ENCODE measurements around the gene DMRTB1.

Gene DMRTB1

DNA sequence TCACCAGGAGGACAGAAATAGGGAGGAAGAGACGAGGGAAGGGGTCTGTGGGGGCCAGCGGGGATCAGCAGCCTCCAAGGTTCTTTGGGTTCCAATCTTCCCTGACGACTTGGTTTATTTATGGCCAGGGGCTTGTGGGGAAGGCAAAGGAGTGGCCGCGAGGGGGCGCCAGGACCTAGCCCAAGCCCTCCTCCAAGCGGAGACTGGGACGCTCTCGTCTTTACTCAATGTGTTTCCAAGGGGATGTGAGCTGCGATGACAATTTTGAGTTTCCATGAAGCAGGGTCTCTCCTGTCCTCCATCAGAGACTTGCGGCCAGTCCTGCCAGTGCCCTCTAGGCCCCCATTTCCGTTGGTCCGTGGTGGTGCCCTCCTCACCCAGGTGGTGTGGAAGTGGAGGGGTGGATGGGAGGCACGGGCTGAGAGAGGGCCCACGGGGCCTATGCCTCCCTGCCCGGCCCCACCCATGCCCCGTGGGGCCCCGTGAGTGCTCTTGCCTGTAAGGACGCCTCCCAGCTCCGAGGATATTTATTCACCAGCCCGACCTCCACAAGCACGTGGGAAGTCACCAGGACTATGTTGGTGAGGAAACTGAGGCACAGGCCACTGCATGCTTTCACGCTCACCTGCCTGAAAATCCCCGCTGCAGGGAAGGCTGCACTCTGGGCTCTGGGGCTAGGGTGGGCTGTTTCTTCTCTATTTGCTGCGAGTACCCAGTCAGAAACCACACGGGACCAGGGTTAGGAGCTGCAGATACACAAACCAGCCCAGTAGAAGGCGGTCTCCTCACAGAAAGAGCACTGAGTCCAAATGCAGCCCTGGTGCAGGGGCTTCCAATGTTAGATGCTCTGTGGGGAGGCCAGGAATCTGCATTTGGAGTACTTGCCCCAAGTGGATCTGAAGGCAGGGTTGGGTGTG, 26.5 kb downstream of the DMRTB1 start:
- peak; percentile 24 for DNase-seq (ENCODE audit: low read depth)

DNA sequence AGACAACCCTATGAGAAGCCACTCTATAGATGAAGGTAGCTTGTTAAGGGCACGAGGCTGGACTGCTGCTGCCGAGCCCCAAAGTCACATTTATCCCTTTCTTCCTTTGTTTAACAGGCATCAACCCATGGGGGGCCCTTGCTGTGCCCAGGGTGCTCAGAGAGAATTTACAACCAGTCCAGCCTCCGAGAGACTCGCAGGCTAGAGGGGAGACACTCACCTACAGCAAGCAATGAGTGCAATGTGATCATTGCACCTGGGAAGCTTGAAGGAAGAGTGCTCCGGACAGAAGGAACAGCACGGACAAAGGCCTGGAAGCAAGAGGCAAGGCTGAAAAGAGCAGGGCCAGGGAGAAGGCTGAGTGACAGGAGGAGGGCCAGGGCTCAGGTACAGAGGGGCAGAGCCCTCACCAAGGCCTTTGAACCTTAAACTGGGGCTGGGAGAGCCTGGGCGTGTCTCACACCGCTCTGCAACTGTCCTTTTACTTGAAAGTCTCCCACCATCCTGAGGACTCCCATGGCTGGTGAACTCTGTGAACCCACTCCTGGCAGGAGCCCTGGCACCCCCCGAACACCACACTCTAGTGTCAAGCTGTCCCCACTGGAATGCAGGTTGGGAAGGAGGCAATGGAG, 27.3 kb downstream of the DMRTB1 start:
- no peak for DNase-seq (ENCODE audit: low read depth)

- DNase-seq (ENCODE audit: low read depth) = no peak
These were observed 31.2 kb downstream of the DMRTB1 start for GRCh38 chr1:53490351-53490750.

GRCh38 chr1:53495633-53496345, 36.6 kb downstream of the DMRTB1 start:
- no peak for DNase-seq (ENCODE audit: low read depth)

DNA sequence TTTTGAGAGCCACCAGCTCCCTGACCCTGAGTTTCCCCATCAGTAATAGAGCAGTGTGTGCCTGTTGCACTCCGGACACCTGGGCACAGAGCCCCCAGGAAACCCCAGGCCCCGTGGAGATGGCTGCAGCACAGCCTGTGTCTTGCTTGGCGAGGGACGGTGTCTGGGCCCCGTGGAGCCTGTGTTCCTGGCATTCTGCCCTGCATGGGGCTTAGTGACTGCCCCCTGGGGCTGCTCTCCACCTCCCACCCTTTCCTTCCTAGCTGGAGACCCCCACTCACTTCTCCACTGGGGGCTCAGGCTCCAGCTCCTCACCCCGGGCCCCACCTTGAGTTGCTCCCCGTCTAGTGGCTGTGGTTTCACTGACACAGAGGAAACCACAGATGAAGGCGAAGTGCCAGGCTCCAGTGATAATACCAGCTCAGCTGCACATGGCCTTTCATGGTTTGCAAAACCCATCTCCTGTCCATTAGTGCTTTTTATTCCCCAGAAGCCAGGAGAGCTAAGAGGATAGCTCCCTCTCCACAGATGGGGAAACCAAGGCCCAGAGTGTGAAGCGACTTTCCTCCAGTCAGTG, 39.4 kb downstream of the DMRTB1 start:
- DNase-seq (ENCODE audit: low read depth) = no peak

GRCh38 chr1:53499257-53500203, 40.3 kb downstream of the DMRTB1 start:
- no peak for DNase-seq (ENCODE audit: low read depth)

DNA sequence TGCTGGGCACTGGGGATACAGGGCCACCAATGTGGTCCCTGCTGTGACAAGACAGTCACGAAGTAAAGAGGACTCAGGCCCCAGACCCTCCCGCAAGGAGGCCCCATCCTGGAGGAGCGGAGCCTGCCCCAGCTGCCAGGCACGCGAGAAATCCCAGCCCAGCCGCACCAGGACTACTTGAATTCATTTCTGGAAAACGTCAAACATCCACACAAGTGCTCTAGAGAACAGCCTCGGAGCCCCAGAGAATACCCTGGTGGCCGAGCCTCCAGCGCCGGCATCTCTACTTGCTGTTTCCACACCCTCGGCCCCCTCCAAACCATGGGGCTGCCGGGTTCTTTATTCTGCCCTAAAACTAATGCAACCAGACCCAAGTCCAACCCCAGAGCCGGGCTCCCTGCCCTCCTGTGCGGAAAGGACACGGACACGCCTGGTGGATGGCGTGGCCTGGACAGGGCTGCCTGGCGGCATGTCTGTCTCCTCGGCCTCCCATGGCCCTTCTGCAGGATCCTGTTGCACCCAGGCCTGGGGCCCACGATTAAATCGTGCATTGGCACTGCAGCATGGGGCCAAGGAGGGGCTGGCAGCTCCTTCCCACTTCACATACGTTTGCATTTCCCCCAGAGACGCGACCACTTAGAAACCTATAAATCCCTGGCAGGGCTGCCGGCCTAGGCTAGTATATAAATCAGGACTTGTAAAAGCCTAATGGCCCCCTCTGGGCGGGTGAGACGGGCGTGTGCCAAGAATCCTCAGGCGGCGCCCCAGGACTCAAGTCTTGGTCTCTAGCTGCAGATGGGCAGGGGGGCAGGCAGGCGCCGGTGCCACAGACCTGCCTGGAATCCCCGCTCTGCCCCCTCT, 41.2 kb downstream of the DMRTB1 start:
- no peak for DNase-seq (ENCODE audit: low read depth)

DNA sequence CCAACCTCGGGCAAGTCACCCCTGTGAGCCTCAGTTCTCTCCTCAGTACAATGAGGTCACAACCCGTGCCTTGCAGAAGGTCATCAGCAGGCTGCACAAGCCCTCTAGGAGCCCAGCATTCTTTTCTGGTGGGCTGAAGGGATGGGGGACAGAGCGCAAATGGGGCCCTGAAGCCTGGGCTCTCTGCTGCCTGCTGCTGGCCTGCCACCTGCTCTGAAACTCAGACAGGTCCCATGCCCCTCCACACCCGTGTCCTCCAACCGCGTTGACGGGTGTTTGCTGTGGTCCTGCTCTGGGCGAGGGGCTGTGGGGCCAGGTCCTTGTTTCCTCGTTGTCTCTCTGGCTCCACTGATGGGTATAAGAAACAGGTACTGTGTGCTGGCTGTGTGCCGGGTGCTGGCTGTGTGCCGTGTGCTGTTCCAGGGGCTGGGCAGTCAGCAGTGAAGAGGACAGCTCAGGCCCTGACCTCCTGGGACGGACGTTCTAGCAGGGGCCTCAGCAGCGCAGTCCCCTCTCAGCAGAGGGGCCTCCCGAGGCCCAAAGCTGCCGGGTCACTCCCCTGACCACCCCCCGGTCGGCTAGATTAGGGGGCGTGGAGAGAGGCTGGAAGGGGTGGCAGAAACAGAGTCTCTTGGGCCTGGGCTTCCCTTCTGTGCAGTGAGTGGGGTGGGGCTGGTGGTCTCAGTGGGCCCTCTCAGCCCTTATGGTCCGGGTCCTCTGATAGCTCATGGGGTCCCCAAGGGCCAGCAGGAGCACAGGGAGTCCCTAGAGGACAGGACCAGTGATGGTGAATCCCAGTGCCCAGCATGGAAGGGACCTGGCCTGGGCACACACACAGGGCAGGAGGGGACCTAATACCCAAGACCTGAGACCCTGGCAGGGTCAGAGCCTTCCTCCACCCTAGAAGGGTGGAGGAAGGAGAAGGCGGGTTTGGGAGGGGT, 42.1 kb downstream of the DMRTB1 start:
- DNase-seq (ENCODE audit: low read depth) = no peak

DNA sequence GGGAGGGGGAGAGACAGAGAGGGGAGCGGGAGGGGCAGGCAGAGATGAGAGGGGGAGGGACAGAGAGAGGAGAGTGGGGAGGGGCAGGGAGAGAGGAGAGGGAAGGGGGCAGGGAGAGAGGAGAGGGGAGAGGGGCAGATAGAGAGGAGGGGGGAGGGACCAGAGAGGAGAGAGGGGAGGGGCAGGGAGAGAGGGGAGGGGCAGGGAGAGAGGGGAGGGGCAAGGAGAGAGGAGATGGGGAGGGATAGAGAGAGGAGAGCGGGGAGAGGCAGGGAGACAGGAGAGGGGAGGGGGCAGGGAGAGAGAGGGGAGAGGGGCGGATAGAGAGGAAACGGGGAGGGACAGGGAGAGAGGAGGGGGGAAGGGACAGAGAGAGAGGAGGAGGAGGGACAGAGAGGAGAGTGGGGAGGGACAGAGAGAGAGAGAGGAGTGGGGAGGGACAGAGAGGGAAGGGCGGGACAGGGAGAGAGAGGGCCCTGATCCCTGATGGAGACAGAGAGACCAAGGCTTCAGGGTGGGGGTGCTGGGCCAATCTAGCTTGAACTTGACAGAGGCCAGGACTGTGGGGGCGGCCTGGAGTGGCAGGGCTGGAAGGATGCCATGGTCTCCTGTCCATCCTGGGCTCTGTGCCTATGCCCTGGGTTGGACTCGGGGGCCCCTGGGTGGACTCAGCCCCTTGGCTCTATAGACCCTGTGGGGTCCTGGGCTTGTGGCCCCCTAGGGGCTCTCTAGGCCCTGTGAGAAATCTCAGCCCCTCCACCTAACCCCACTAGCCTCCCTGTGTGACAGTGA, 43.6 kb downstream of the DMRTB1 start:
- DNase-seq (ENCODE audit: low read depth) = no peak

DNA sequence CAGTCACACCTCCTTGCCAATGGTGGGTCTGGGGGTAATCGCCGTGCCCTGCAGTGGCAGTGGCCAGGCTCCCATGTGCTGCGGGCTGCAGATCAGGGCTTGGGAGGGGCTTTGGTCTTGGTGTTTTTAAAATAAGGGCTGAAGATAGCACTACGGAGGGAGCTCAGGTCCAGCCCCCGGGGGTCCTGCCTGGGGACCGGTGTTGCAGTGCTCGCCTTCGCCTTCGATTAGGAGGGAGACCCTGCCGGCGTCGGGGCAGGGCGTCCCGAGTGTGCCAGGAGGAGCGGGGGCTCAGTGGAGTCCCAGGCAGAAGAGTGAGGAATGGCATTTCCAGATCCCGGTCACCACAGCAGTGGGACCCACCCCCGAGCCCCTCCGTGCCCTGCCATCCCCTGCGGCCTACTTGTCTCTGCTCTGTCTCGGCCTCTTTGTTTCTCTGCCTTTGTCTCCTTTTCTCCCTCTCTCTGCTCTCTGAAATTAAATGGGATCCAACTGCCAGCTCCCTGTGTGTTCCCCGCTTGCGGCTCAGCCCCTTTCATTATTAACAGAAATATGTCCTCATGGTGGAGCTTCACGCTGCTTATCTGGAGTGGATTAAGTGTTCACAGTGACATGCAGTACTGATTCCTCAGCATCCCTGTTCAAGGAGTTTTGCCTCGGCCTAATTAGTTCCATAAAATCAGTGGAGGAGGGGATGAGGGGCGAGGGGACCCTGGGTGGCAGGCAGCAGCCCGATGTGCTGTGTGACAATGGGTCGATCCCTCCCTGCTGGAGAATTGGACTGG, 44.4 kb downstream of the DMRTB1 start:
- no peak for DNase-seq (ENCODE audit: low read depth)

- DNase-seq (ENCODE audit: low read depth) = no peak
These were observed 45.7 kb downstream of the DMRTB1 start for GRCh38 chr1:53504901-53505300.

DNA sequence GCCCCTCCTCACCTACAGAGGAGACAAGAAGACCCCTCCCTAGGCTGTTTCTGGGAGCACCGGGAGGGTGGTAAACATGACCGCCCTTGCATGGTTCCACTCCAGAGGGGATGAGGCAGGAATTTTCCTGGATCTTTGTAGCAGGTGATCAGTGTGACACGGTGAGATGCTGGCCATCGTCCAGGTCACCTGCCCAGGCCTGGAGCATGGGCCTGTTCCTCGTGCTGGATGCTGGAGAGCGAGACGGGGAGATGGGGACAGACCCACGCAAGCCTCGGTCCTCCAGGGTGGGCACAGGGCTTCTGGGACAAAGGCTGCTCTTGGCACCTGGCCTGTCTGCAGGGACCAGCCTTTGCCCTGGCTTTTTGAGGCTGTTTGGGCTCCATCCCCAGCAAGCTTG, 46.2 kb downstream of the DMRTB1 start:
- DNase-seq (ENCODE audit: low read depth) = no peak

DNA sequence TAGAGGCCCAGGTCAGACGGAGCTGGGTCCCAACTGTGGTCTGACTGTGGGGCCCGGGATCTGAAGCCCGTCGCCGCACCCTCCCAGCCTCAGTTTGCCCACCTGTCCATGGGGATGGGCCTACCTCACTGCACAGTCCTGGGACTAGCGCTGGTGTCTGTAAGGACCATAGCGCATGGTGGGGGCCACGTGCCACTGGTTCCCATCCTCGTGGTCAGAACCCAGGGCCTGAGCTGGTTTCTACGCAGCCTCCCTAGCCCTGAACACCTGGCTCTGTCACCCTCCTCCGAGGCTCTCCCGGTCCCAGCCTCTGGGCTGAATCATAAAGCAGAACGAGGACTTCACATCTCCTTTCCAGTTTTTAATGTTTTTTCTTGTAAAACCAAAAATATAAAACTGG, 46.7 kb downstream of the DMRTB1 start:
- DNase-seq (ENCODE audit: low read depth) = no peak

DNA sequence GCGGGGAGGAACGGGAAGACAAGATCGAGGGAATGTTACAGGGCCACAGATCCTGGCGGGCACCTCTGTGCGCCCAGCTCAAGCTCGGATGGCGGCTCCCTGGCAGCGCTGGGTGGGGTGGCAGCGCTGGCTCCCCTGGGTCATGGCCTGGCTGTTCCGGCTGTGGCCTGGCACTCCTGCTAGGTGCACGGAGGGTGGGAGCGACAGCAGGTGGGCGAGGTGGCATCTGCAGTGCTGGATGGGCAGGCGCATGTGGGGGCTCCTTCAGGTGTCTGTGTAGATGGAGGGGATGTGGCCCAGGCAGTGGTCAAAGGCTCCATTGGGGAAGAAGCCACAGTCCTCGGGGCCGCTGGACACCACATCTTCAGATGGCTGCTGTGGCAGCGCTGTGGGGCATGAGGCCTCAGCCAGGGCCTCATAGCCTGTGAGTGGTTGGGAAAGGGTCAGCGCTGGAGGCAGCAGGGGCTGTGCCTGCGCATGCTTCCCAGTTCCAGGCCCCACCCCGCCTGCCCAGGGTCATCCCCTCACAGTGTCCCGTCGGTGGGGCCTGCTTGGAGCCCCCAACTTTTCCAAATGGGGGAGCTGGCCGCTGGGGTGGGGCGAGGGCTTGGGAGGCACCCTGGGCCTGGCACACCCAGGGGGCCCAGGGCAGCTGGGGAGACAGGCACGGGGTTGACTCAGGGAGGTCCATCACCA, 47.3 kb downstream of the DMRTB1 start:
- no peak for DNase-seq (ENCODE audit: low read depth)

GRCh38 chr1:53507116-53507820, 48.1 kb downstream of the DMRTB1 start:
- DNase-seq (ENCODE audit: low read depth) = no peak

Measured in HS-5 (cell line).